Measurements from ENCODE around the gene TIMM50.

GRCh38 chr19:39499932-39500331, 19.3 kb downstream of the TIMM50 start:
- TF ChIP-seq CTCF (IDR thresholded peaks at IDR 0.05) (no peak), POLR2A (IDR thresholded peaks at IDR 0.05) (no peak)
